ENCODE results near the gene PTPN7.

- no peak for TF ChIP-seq CTCF (IDR thresholded peaks at IDR 0.05)
- TF ChIP-seq POLR2A (IDR thresholded peaks at IDR 0.05): no peak
Measured at GRCh38 chr1:202172015-202172355, 11.6 kb upstream of the PTPN7 start.
